ENCODE results near the gene CXXC5. TPM values are rescaled to one million over a fixed set of nuclear protein-coding genes. Genes with fewer than 3 reads are reported as not detected.
"Not testable (repeated sequence)": the region's sequence is repeated elsewhere in the genome, so short reads cannot be mapped to it uniquely, and the experiment has no call there.

Gene CXXC5
- total RNA-seq: 91.9 and 122 TPM in 2 replicates
- polyA plus RNA-seq: 70.4 and 79.4 TPM in 2 replicates

GRCh38 chr5:139648205-139649081 lies at the start of gene CXXC5:
Gene CXXC5 (plus strand): TSS chr5:139648349. CDS start chr5:139680524, 32,175 bp downstream.
- peak within 1 kb of the TSS; percentile 99 for H3K27ac ChIP-seq

GRCh38 chr5:139598601-139598965 lies 49.6 kb upstream of the CXXC5 start:
- not testable (repeated sequence) for H3K27me3 ChIP-seq; H3K9me3 ChIP-seq (ENCODE audit: low read depth); H3K4me1 ChIP-seq (ENCODE audit: low read depth); H3K27ac ChIP-seq; DNase-seq (ENCODE audit: low read depth in 1 of 2, low spot score in 1 of 2); H3K4me3 ChIP-seq
- H3K36me3 ChIP-seq: peaks cover 28% of the 10 kb centered on the region

More at GRCh38 chr5:139648205-139649081, at the start of gene CXXC5:
- peaks cover 29% of the 10 kb centered on the region for H3K4me1 ChIP-seq (ENCODE audit: low read depth)
- no peak for TF ChIP-seq CTCF (IDR thresholded peaks at IDR 0.05; ENCODE audit: low read depth, low read length)
- H3K9me3 ChIP-seq (ENCODE audit: low read depth): no peaks in the 10 kb centered on the region
- H3K36me3 ChIP-seq: no peaks in the 10 kb centered on the region
- no peaks in the 10 kb centered on the region for H3K27me3 ChIP-seq
- peak; percentile 92 for DNase-seq (ENCODE audit: low read depth in 1 of 2, low spot score in 1 of 2)
- H3K4me3 ChIP-seq: peak within 1 kb of the TSS; percentile 75

GRCh38 chr5:139600336-139600949 lies 47.7 kb upstream of the CXXC5 start:
- Histone ChIP-seq H3K4me1 (ENCODE audit: low read depth) (no peaks in the 10 kb centered on the region), H3K27me3 (no peaks in the 10 kb centered on the region), H3K36me3 (peaks cover 31% of the 10 kb centered on the region), H3K4me3 (no peak overlapping the region), H3K27ac (no peak overlapping the region), H3K9me3 (ENCODE audit: low read depth) (no peaks in the 10 kb centered on the region)
- DNase-seq (ENCODE audit: low read depth in 1 of 2, low spot score in 1 of 2): peak in 1 of 2 donors; percentile 60
- TF ChIP-seq CTCF (IDR thresholded peaks at IDR 0.05; ENCODE audit: low read depth, low read length): no peak

GRCh38 chr5:139601429-139601828 lies 46.7 kb upstream of the CXXC5 start:
- DNase-seq (ENCODE audit: low read depth in 1 of 2, low spot score in 1 of 2): no peak
- Histone ChIP-seq H3K4me3 (no peak overlapping the region), H3K36me3 (peaks cover 36% of the 10 kb centered on the region), H3K4me1 (ENCODE audit: low read depth) (no peaks in the 10 kb centered on the region), H3K27ac (no peak overlapping the region), H3K27me3 (no peaks in the 10 kb centered on the region), H3K9me3 (ENCODE audit: low read depth) (no peaks in the 10 kb centered on the region)
- TF ChIP-seq CTCF (IDR thresholded peaks at IDR 0.05; ENCODE audit: low read depth, low read length): no peak

GRCh38 chr5:139601948-139602347 lies 46.2 kb upstream of the CXXC5 start:
- H3K4me3 ChIP-seq; DNase-seq (ENCODE audit: low read depth in 1 of 2, low spot score in 1 of 2); H3K9me3 ChIP-seq (ENCODE audit: low read depth); H3K27ac ChIP-seq; H3K27me3 ChIP-seq; H3K4me1 ChIP-seq (ENCODE audit: low read depth): not testable (repeated sequence)
- peaks cover 38% of the 10 kb centered on the region for H3K36me3 ChIP-seq

GRCh38 chr5:139605887-139606286 lies 42.3 kb upstream of the CXXC5 start:
- Histone ChIP-seq H3K36me3 (peaks cover 35% of the 10 kb centered on the region), H3K27ac (no peak overlapping the region), H3K4me3 (no peak overlapping the region), H3K9me3 (ENCODE audit: low read depth) (no peaks in the 10 kb centered on the region), H3K27me3 (no peaks in the 10 kb centered on the region), H3K4me1 (ENCODE audit: low read depth) (no peaks in the 10 kb centered on the region)
- no peak for TF ChIP-seq CTCF (IDR thresholded peaks at IDR 0.05; ENCODE audit: low read depth, low read length)
- no peak for DNase-seq (ENCODE audit: low read depth in 1 of 2, low spot score in 1 of 2)

Data from cardiac muscle cell (in vitro differentiated cells and primary cell).